Mammary epithelial cell (primary cell): ENCODE results near the gene NOTCH1.

Source experiments
- CTCF ChIP-seq, 2 donors: IDR thresholded peaks in 1 of 2; conservative IDR thresholded peaks in 1 of 2; 2 replicates each; pipeline ENCODE4 v1.5.1; 2011 to 2012; ENCODE audit warnings: inconsistent platforms in 2 of 2, low read length in 2 of 2, mild to moderate bottlenecking in 2 of 2, control low read depth in 1 of 2, low read depth in 1 of 2; ENCODE audit not compliant: insufficient read depth in 1 of 2; ENCODE audit errors: extremely low read depth in 1 of 2
- EZH2 ChIP-seq: IDR thresholded peaks from 2 replicates; pipeline ENCODE4 v1.6.1; 2012; ENCODE audit warnings: low read length, inconsistent platforms, borderline replicate concordance

- TF ChIP-seq CTCF (conservative IDR thresholded peaks at IDR 0.05 in 1 of 2, IDR thresholded peaks at IDR 0.05 in 1 of 2; ENCODE audit: extremely low read depth in 1 of 2, insufficient read depth in 1 of 2, low read depth in 1 of 2, low read length in 2 of 2): no peak
- no peak for TF ChIP-seq EZH2
These were observed 14.7 kb upstream of the NOTCH1 start for GRCh38 chr9:136560586-136560985.
